H7 (cell line): ENCODE data around the gene EXOC6B. TPM values are rescaled to one million over a fixed set of nuclear protein-coding genes. Genes with fewer than 3 reads are reported as not detected.

ENCODE experiments used
- DNase-seq: peaks from one replicate; pipeline ENCODE4 v3.0.0; 2012
- H3K27me3 ChIP-seq: 2 replicates; pipeline ENCODE4 v1.6.0; 2011; ENCODE audit warnings: mild to moderate bottlenecking, low read length; ENCODE audit not compliant: control insufficient read depth, insufficient read depth
- H3K36me3 ChIP-seq: replicated peaks from 2 replicates; pipeline ENCODE4 v1.5.1; 2011; ENCODE audit warnings: low read length; ENCODE audit not compliant: control insufficient read depth, insufficient read depth
- H3K4me3 ChIP-seq: 2 replicates; pipeline ENCODE4 v1.5.1; 2011; ENCODE audit warnings: low read depth, mild to moderate bottlenecking, control low read depth, low read length, moderate library complexity; ENCODE audit not compliant: insufficient read depth
- total RNA-seq: library from RNA; depleted of rRNA; stranded (reverse); fragments of >200 nt; shearing (Covaris generic); gene quantifications from 2 replicates; pipeline ENCODE4 v1.2.3, GENCODE V29; 2014; rRNA removed

The EXOC6B gene
- total RNA-seq, 1 experiment from 2014 or later, result 20.5 TPM

- Histone ChIP-seq H3K4me3 (no peak overlapping the region), H3K27me3 (no peaks in the 10 kb centered on the region), H3K36me3 (no peaks in the 10 kb centered on the region)
- peak; percentile 44 for DNase-seq
These were observed 698.3 kb downstream of the EXOC6B start for GRCh38 chr2:72127401-72128058.

DNA sequence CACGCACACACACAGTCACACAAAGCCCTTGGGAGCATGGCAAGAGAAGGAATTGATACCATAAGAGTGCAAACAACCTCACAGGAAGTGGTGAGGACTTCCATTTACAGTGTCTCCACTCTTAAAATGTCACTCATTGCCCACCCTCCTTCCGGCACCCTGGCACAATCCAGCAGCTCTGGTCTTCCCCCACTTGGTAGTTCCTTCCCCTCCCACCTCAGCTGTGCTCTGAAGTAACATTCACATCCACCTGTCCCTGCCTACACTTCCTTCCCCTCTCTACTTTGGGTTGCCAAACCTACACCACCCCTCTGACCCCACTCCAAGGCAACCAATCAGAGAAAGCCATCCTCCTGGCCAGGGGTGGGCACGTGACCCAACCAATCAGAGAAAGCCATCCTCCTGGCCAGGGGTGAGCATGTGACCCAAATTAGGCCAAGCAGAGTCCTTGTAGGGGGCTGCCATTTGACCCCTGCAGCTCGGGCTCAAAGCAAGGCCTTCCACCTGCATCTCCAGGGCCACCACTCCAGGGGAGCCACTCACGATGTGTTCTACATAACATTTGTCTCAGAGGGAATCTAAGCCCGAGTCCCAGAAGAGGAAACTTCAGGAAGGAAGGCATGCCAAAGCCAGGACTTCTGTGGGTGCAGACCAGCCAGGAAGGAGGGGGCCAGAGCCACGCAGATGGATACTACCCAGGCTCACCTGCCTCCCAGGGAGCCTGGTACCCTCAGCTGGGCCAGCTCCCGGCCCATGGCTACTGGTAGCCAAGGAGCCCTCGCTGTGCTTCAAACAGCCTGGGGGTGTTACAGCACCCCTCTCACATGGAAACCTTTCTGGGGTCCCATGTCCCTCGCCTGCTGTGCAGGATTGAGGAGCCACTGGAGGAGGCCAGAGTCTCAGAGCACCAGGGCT, 699.4 kb downstream of the EXOC6B start:
- H3K27me3 ChIP-seq, result no peaks in the 10 kb centered on the region
- H3K4me3 ChIP-seq, result no peak overlapping the region
- no peaks in the 10 kb centered on the region for H3K36me3 ChIP-seq
- no peak for DNase-seq

Other genes with a start within 250 kb of the EXOC6B start
- 3.7 and 8.0 TPM in 2 replicates for gene SPR, start 61.4 kb upstream of the EXOC6B start, total RNA-seq
- 0.28 and 1.6 TPM in 2 replicates for gene EMX1, start 91.5 kb upstream of the EXOC6B start, total RNA-seq
- gene SFXN5, start 245.7 kb upstream of the EXOC6B start, total RNA-seq, result 19.4 and 23.9 TPM in 2 replicates